Hindlimb muscle (tissue), 1 donor: Measurements from ENCODE around the gene HTR2C. TPM values are rescaled to one million over a fixed set of nuclear protein-coding genes. Genes with fewer than 3 reads are reported as not detected.
"Not testable (repeated sequence)": the region's sequence is repeated elsewhere in the genome, so short reads cannot be mapped to it uniquely, and the experiment has no call there.

Experiments
- DNase-seq: peaks from one replicate; pipeline ENCODE4 v3.0.0-alpha.2; 2013
- polyA plus RNA-seq: library from polyadenylated mRNA; unstranded; fragments of 120-200 nt; gene quantifications from one replicate; pipeline ENCODE4 v1.2.1, GENCODE V29; 2013; ENCODE audit not compliant: insufficient read length

Gene HTR2C
- not detected for polyA plus RNA-seq

DNA sequence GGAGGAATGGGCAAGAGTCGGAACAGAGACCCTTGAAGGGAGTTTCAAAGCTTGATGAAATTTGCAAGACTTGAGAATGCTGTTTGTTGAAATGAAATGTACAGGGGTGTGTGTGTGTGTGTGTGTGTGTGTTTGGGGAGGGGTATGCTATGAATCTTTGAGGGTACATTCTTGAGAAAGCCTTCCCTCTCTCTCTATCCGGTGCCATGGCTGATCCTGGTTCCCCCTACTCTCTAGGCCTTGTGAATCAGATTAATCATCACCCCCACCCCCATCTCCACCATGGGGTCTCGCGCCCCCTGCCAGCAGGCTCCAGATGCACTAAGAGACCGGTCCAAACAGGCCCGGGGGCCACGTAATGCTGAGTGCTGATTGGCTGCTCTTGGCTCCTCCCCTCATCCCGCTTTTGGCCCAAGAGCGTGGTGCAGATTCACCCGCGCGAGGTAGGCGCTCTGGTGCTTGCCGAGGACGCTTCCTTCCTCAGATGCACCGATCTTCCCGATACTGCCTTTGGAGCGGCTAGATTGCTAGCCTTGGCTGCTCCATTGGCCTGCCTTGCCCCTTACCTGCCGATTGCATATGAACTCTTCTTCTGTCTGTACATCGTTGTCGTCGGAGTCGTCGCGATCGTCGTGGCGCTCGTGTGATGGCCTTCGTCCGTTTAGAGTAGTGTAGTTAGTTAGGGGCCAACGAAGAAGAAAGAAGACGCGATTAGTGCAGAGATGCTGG lies at the start of gene HTR2C:
HTR2C (plus strand) TSS at position 441 of the 729 bp plus-strand sequence. CDS start 142,851 bp downstream, outside the sequence.
- no peak for DNase-seq

- DNase-seq = no peak
These were observed 3.5 kb upstream of the HTR2C start for GRCh38 chrX:114580336-114580735.

DNA sequence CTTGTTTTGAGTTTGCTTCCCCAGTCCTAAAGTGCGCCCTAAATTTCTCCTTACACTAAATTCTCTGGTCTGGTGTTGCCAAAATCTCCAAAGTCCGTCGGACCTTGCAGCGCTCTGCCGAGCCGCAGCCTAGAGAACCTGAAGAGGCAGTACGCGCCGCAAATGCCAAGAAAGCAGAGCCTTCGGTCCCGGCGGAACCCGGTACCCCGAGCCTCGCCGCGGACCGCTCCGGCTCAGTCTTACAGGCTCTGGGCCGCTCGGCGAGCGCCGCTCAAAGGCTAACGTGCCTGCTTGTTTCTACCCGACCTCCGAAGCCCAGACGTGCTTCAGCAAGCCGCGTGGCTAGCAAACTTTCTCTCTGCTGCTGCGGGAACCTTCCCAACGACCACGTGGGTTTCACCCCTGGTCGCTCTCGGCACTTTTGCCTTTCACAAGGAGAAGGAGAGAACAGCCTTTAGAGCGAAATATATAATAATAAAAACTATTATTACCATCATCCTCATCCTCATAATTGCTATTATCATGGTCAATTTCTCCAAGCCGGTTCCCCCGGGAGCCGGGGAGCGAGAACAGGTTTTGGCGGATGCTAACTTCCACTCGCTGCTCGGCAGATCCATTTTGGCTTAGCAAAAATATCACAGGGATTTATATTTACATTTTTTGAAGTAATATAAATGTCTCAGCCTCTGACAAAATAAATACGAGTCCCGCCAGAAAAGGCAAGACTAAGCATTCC lies 2.2 kb upstream of the HTR2C start:
- no peak for DNase-seq

DNA sequence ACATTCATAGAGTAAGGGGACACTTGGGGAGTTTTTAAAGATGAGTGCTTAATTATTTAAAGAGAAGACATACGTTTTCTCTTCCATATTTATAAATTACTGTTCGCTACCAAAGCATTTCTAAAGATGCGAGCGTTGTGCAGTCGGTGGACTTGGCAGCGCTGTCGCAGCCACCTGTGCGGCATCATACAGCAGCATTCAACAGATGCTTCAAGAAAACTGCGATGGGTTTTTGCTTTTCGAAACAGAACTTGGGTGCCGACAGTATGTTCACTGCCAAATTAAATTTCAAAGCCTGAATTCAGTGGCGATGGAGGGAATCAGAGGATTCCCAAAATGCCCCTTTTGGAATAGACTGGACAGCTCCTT lies 1.6 kb upstream of the HTR2C start:
- DNase-seq = no peak

DNA sequence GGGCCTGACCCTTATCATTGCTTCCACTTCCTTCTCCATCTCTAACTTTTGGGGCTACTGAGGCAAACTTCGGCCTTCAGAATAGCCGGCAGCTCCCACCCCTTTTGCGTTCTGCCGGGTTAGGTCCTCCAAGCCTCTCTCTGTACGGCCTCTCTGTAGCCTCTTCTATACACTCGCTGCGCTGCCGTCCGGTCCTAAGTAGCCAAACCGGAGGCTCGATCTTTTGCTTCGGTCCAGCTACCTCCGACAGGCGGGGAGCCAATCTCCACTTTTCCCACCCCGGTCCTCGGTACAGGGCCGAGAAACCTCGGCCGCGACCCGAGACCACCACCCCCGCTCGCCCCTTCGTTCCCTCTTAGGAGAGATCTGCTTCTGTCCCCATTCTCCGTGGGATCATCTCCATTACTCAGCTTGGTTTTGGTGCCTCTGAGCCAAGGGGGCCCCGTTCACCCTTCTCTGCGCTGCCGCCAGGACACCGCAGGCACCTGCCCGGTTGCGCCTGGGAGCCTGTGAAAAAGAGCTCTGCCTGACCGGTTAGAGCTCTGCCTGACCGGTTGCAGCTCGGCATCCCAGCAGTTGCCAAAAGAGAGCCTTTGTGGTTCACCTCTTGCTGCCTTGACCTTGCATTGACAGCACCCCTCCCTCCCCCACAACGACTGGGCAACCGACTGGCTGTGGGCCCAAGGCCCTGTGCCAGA lies 1.0 kb upstream of the HTR2C start:
- DNase-seq = no peak

- DNase-seq = no peak
These were observed 573 bp downstream of the HTR2C start for GRCh38 chrX:114584375-114584943.

- no peak for DNase-seq
These were observed 1.3 kb downstream of the HTR2C start for GRCh38 chrX:114584983-114585842.

DNA sequence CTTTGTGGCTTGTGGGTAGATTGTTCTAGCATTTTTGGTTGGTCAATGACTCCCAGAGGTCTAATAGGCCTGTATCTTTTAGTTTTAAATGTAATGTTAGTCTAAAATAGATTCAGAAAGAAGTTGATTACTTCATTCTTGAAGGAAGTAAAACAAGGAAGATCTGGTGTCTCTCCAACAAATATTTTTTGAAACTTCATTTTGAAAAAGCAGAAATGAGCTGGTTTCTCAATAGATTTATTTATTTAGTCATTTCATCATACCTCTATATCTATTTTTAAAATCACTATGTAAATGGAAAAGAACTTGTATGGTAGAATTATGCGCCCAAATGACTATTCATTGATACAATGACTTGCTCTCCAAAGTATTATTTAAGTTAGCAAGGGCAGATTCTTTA lies 7.2 kb downstream of the HTR2C start:
- DNase-seq = no peak

- DNase-seq = no peak
These were observed 15.4 kb downstream of the HTR2C start for GRCh38 chrX:114599305-114599704.

DNA sequence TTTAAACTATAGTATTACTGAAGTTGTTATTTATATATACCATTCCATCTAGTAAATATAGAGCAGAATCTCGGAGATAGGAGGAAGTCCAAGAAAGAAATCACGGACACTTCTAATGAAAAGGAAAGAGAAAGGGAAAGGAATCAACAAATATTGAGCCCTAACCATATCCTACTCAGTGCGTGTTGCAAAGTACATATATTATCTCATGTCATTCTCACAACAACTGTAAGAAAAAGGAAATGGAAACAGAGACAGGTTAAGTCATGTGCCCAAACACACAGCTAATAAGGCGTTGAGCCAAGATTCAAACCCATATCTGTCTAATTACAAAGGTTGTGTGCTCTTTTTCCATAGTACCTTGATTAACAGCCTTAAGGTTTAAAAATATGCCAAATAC lies 16.0 kb downstream of the HTR2C start:
- no peak for DNase-seq

DNA sequence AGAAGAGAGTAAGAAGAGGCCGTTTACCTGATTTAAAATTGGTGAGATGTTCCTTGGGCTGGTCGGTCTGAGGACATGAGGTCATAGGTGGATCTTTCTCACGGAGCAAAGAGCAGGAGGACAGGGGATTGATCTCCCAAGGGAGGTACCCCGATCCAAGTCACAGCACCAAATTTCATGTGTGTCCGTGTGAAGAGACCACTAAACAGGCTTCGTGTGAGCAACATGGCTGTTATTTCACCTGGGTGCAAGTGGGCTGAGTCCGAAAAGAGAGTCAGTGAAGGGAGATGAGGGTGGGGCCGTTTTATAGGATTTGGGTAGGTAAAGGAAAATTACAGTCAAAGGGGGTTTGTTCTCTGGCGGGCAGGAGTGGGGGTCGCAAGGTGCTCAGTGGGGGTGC lies 22.7 kb downstream of the HTR2C start:
- DNase-seq = not testable (repeated sequence)

- DNase-seq = peak; percentile 19
These were observed 27.2 kb downstream of the HTR2C start for GRCh38 chrX:114611018-114611619.

DNA sequence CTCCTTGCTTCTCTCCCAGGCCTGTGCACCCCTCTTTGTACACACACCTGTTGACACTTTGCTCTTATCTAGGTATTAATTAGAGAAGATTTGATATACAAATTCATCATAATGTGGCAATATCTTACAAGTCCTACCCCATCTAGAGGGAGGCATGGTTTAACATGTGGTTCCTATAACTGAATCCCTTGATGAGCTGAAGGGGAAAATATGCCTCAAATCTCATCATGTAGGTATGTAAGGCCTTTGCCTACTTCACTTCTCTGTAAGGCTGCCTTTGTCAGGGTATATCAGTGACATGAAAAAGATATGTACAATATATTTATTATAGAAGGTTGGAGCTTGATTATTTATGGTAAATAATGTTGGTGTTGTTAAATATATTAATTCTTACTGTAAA lies 31.9 kb downstream of the HTR2C start:
- DNase-seq = no peak

- no peak for DNase-seq
These were observed 36.0 kb downstream of the HTR2C start for GRCh38 chrX:114619874-114620273.

DNA sequence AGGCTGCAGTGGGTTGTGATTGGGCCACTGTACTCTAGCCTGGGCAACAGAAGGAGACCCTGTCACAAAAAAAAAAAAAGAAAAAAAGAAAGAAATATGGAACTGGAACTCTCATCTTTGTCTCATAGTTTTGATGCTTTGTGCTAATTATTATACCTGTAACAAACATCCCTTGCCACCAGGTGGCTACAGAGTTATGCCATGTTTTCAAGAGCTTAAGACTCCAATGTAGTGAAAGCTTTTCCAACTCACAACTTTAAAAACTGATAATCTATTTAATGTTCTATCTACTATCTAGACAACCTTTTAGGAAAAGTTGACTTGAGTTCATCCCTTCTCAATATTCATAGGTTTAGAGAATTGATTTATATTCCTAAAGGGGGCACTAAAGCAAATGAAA lies 42.4 kb downstream of the HTR2C start:
- DNase-seq = peak; percentile 0

GRCh38 chrX:114635986-114636385 lies 52.1 kb downstream of the HTR2C start:
- no peak for DNase-seq

DNA sequence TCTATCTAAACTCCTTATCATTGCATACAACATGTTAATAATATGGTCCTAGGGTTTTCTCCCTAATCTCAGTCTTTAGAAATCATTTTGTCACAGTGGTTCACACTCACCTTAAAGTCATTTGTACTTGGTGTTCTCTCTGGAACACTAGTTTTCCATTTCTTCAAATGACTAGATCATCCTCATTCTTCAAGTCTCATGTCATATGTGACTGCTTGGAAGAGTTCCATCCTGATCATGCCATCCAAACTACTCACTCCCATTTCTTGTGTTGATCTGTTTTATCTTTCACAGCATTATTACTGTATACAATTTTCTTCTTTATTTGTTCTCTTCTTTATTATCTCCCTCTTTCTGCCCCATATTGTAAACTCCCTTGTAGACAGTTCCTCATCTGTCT lies 66.5 kb downstream of the HTR2C start:
- no peak for DNase-seq

DNA sequence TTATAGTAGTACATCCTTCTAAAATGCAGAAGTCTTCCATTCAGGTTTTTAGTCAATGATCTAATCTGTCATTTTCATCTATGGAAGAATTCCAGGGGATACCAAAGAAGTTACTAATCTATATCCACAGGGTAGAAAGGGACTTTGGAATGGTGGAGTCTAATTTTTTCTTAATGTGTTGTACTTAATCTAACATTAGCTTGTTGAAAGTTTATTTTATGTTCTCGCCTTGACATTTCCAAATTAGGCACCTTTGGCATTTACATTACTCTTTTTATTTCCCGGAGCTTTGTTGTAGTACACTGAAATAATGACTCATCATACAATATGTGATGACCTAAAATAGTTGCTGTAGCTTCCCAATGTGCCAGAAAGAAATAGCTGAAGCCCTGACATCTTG lies 91.5 kb downstream of the HTR2C start:
- DNase-seq = peak; percentile 0

DNA sequence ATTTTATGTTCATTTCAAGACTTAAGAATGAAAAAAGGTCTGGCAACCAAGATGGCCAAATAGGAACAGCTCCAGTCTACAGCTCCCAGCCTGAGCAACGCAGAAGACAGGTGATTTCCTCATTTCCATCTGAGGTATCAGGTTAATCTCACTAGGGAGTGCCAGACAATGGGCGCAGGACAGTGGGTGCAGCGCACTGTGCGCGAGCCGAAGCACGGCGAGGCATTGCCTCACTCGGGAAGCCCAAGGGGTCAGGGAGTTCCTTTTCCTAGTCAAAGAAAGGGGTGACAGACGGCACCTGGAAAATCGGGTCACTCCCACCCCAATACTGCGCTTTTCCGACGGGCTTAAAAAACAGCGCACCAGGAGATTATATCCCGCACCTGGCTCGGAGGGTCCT lies 116.6 kb downstream of the HTR2C start:
- not testable (repeated sequence) for DNase-seq

DNA sequence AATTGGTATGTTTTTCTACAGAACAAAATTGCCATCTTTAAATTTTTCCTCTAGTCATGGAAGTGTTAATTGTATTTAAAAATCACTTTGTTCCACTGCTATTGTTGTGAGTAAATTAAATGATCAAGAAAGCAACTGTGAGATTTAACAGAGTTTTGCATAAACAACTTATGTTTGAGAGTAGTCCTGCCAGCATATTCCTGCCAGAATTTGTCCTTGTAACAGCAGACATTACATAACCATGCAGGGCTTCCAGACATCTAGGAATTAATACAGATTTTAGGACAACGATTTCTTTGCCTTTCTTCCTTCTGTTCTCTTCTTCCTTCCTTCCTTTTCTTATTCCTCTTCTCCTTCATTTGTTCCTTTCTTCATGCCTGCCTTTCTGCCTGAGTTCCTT lies 125.5 kb downstream of the HTR2C start:
- no peak for DNase-seq

- no peak for DNase-seq
These were observed 126.7 kb downstream of the HTR2C start for GRCh38 chrX:114710571-114710970.

DNA sequence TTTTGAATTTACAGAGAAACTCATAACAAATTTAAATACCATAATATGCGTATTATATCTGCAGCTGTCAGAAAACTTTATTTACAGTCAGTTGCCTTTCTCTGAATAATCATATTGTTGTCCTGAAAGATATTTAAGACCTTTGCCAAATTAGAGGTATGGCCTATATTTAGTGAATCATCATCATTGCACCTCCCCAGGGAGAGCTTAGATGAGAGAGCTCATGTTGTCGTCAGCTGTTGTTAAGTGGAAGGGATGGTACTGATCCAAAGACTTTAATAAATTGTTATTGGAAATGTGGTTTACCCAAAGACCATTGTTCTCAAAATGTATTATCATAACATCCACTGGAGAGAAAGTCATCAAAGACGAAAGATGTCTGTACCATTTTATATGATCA lies 128.6 kb downstream of the HTR2C start:
- DNase-seq = no peak
